HepG2 (cell line): ENCODE measurements around the gene LZTR1. TPM values are rescaled to one million over a fixed set of nuclear protein-coding genes. Genes with fewer than 3 reads are reported as not detected.

Experiments used
- GATAD2A ChIP-seq: IDR thresholded peaks from 2 replicates; pipeline ENCODE4 v1.6.1; 2016
- HNRNPLL ChIP-seq: fragments of 200-400 bp; formaldehyde crosslinking; IDR thresholded peaks from 2 replicates; pipeline ENCODE4 v1.6.1; 2017; ENCODE audit warnings: mild to moderate bottlenecking, low read depth, low read length; ENCODE audit not compliant: poor library complexity, severe bottlenecking
- KAT8 ChIP-seq: IDR thresholded peaks from 2 replicates; pipeline ENCODE4 v1.6.1; 2016; ENCODE audit warnings: missing genetic modification reagents, missing compliant biosample characterization
- KLF15 ChIP-seq: sonication (generic); formaldehyde crosslinking; IDR thresholded peaks from 2 replicates; pipeline ENCODE4 v1.8.1; 2023; ENCODE audit warnings: borderline replicate concordance, mild to moderate bottlenecking, inconsistent platforms, missing genetic modification reagents, mixed read lengths
- KLF6 ChIP-seq: IDR thresholded peaks from 2 replicates; pipeline ENCODE4 v1.8.0; 2016; ENCODE audit warnings: missing biosample characterization, missing genetic modification reagents
- NR2F6 ChIP-seq, 2 experiments: IDR thresholded peaks; 2 replicates each; pipeline ENCODE4 v1.6.1; 2016; ENCODE audit warnings: antibody characterized with exemption in 1 of 2, mild to moderate bottlenecking in 1 of 2
- PHF21A ChIP-seq: sonication (generic); formaldehyde crosslinking; IDR thresholded peaks from 2 replicates; pipeline ENCODE4 v1.5.0; 2020; ENCODE audit warnings: mild to moderate bottlenecking, missing genetic modification reagents
- RBFOX2 ChIP-seq: fragments of 200-400 bp; formaldehyde crosslinking; IDR thresholded peaks from 2 replicates; pipeline ENCODE4 v1.6.1; 2017; ENCODE audit warnings: low read depth, mild to moderate bottlenecking, low read length
- SETDB1 ChIP-seq: sonication (generic); formaldehyde crosslinking; IDR thresholded peaks from 2 replicates; pipeline ENCODE4 v1.5.1; 2020; ENCODE audit warnings: missing genetic modification reagents, mild to moderate bottlenecking, borderline replicate concordance
- SOX6 ChIP-seq, 2 experiments: fragments of 450-650 bp in 1 of 2; sonication (generic) in 1 of 2; formaldehyde crosslinking in 1 of 2; IDR thresholded peaks; 2 replicates each; pipeline versions ENCODE4 v1.4.0 to v1.6.1; 2017 to 2020; ENCODE audit warnings: antibody characterized with exemption in 1 of 2, mild to moderate bottlenecking in 1 of 2, missing genetic modification reagents in 1 of 2
- SP5 ChIP-seq: IDR thresholded peaks from 2 replicates; pipeline ENCODE4 v1.6.1; 2016; ENCODE audit warnings: low read depth, borderline replicate concordance
- ZC3H13 ChIP-seq: sonication (generic); formaldehyde crosslinking; IDR thresholded peaks from 2 replicates; pipeline ENCODE4 v1.8.1; 2023; ENCODE audit warnings: mild to moderate bottlenecking, missing genetic modification reagents, moderate library complexity
- ZFY ChIP-seq: sonication (generic); formaldehyde crosslinking; IDR thresholded peaks from 2 replicates; pipeline ENCODE4 v1.4.0; 2020; ENCODE audit warnings: missing genetic modification reagents
- ZMAT3 ChIP-seq: sonication (generic); formaldehyde crosslinking; conservative IDR thresholded peaks from 2 replicates; pipeline ENCODE4 v1.7.0; 2021; ENCODE audit warnings: missing genetic modification reagents
- ZNF143 ChIP-seq: sonication (generic); formaldehyde crosslinking; IDR thresholded peaks from 2 replicates; pipeline ENCODE4 v1.4.0; 2020; ENCODE audit warnings: missing genetic modification reagents
- ZNF34 ChIP-seq: sonication (generic); formaldehyde crosslinking; IDR thresholded peaks from 2 replicates; pipeline ENCODE4 v1.4.0; 2020; ENCODE audit warnings: mild to moderate bottlenecking, missing genetic modification reagents, borderline replicate concordance
- ZNF468 ChIP-seq: sonication (generic); formaldehyde crosslinking; IDR thresholded peaks from 2 replicates; pipeline ENCODE4 v1.8.0; 2022; ENCODE audit warnings: mild to moderate bottlenecking, moderate library complexity, missing genetic modification reagents
- ZNF543 ChIP-seq: sonication (generic); formaldehyde crosslinking; IDR thresholded peaks from 2 replicates; pipeline ENCODE4 v1.4.0; 2020; ENCODE audit warnings: mild to moderate bottlenecking, missing genetic modification reagents
- ZNF616 ChIP-seq: sonication (generic); formaldehyde crosslinking; IDR thresholded peaks from 2 replicates; pipeline ENCODE4 v1.5.0; 2020; ENCODE audit warnings: low read depth, mild to moderate bottlenecking, missing genetic modification reagents
- ZNF747 ChIP-seq: sonication (generic); formaldehyde crosslinking; IDR thresholded peaks from 2 replicates; pipeline ENCODE4 v1.8.1; 2023; ENCODE audit warnings: missing genetic modification reagents, mild to moderate bottlenecking, borderline replicate concordance
- ZNF792 ChIP-seq: IDR thresholded peaks from 2 replicates; pipeline ENCODE4 v1.6.1; 2016
- polyA plus RNA-seq, 8 experiments: library from polyadenylated mRNA; depleted of rRNA in 3 of 8; stranded (reverse) in 7 of 8; unstranded in 1 of 8; fragments of >200 nt; fragmentation: Illumina TruSeq in 4 of 8; extraction: Trizol in 4 of 8; gene quantifications; 2 replicates each; pipeline versions ENCODE4 v1.2.1 to v1.2.3, GENCODE V29; 2011 to 2016; ENCODE audit warnings: low read depth in 4 of 8, missing spikeins in 1 of 8, mixed read lengths in 1 of 8; ENCODE audit not compliant: insufficient read depth in 1 of 8
- total RNA-seq, 5 experiments: library from RNA; depleted of rRNA; stranded (reverse); fragments of >200 nt; fragmentation: Illumina TruSeq; extraction: Trizol; gene quantifications; 2 replicates each; pipeline ENCODE4 v1.2.3, GENCODE V29; 2016; ENCODE audit warnings: low read depth in 1 of 5
- TF ChIP-seq, protein P1 (sequence below): sonication (generic); formaldehyde crosslinking; IDR thresholded peaks from 2 replicates; pipeline ENCODE4 v1.9.0; 2022; ENCODE audit warnings: low read depth, missing genetic modification reagents
- TF ChIP-seq, protein P2 (sequence below): sonication (generic); formaldehyde crosslinking; IDR thresholded peaks from 2 replicates; pipeline ENCODE4 v1.5.0; 2020; ENCODE audit warnings: missing genetic modification reagents
- TF ChIP-seq, protein P3 (sequence below): sonication (generic); formaldehyde crosslinking; IDR thresholded peaks from 2 replicates; pipeline ENCODE4 v1.4.0; 2020; ENCODE audit warnings: missing genetic modification reagents, borderline replicate concordance
- TF ChIP-seq, protein P4 (sequence below): fragments of 450-650 bp; IDR thresholded peaks from 2 replicates; pipeline ENCODE4 v1.6.1; 2016

LZTR1 gene
- total and polyA plus RNA-seq, 2 of the 13 experiments (the other 11 are each of a cell fraction or from before 2014, with no cell fraction given), result 21.8 to 22.4 TPM

DNA sequence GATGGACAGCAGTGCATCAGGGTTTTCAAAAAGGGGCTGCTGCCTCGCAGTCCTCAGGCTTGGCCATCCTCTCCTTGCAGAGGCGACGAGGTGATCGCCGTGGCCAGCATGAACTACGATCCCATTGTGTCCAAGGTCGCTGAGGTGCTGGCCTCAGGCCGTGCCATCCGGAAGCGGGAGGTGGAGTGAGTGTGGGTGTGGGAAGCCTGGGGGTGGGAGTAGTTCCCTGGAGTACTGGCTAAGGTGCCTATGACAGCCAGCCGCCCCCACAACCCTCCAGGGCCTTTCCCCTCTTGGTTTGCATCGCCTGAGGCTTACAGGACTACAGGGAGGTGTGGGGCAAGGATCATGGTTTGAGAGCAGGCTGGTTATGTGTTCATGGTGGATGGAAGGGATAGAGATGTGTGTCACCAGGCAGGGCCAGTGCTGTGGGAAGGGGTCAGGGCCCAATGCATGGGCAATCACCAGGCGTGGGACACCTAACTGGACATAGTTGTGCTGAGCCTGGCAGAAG lies 2.1 kb upstream of the LZTR1 start (continued):
- TF ChIP-seq, protein P1, sequence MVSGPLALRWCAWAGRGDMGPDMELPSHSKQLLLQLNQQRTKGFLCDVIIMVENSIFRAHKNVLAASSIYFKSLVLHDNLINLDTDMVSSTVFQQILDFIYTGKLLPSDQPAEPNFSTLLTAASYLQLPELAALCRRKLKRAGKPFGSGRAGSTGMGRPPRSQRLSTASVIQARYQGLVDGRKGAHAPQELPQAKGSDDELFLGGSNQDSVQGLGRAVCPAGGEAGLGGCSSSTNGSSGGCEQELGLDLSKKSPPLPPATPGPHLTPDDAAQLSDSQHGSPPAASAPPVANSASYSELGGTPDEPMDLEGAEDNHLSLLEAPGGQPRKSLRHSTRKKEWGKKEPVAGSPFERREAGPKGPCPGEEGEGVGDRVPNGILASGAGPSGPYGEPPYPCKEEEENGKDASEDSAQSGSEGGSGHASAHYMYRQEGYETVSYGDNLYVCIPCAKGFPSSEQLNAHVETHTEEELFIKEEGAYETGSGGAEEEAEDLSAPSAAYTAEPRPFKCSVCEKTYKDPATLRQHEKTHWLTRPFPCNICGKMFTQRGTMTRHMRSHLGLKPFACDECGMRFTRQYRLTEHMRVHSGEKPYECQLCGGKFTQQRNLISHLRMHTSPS (CRISPR knock-in tag), result peak; percentile 87
- TF ChIP-seq ZNF747, result 0 out of 2 replicates have a peak, but pooled peaks have one; percentile 33
- TF ChIP-seq GATAD2A (CRISPR knock-in tag), result peak; percentile 79
- TF ChIP-seq ZNF468 (CRISPR knock-in tag), result no peak
- TF ChIP-seq HNRNPLL, result no peak
- TF ChIP-seq, protein P2, sequence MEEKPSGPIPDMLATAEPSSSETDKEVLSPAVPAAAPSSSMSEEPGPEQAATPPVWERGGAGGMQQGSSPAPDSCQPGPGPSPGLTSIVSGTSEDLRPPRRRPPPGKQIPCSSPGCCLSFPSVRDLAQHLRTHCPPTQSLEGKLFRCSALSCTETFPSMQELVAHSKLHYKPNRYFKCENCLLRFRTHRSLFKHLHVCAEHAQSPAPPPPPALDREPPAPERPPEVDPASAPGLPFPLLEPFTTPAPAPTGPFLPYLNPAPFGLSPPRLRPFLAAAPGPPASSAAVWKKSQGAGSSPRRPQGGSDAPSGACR (CRISPR knock-in tag), result peak; percentile 91
- no peak for TF ChIP-seq ZNF34 (CRISPR knock-in tag)
- TF ChIP-seq KLF6, result peak; percentile 30; the same call in 1 of the 2 replicates
- TF ChIP-seq ZNF143 (CRISPR knock-in tag), result peak; percentile 57; the same call in 1 of the 2 replicates
- TF ChIP-seq PHF21A, result no peak
- no peak for TF ChIP-seq ZC3H13 (CRISPR knock-in tag)
- TF ChIP-seq ZNF543, result no peak
- no peak for TF ChIP-seq SOX6 (IDR thresholded peaks at IDR 0.05)
- peak; percentile 74 for TF ChIP-seq SOX6 (CRISPR knock-in tag; IDR thresholded peaks at IDR 0.05)
- TF ChIP-seq ZMAT3, result no peak
- TF ChIP-seq KLF15, result no peak
- TF ChIP-seq ZFY (CRISPR knock-in tag), result peak; percentile 64; the same call in 1 of the 2 replicates
- TF ChIP-seq, protein P3, sequence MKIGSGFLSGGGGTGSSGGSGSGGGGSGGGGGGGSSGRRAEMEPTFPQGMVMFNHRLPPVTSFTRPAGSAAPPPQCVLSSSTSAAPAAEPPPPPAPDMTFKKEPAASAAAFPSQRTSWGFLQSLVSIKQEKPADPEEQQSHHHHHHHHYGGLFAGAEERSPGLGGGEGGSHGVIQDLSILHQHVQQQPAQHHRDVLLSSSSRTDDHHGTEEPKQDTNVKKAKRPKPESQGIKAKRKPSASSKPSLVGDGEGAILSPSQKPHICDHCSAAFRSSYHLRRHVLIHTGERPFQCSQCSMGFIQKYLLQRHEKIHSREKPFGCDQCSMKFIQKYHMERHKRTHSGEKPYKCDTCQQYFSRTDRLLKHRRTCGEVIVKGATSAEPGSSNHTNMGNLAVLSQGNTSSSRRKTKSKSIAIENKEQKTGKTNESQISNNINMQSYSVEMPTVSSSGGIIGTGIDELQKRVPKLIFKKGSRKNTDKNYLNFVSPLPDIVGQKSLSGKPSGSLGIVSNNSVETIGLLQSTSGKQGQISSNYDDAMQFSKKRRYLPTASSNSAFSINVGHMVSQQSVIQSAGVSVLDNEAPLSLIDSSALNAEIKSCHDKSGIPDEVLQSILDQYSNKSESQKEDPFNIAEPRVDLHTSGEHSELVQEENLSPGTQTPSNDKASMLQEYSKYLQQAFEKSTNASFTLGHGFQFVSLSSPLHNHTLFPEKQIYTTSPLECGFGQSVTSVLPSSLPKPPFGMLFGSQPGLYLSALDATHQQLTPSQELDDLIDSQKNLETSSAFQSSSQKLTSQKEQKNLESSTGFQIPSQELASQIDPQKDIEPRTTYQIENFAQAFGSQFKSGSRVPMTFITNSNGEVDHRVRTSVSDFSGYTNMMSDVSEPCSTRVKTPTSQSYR (CRISPR knock-in tag), result peak; percentile 76
- peak; percentile 44; the same call in 1 of the 2 replicates for TF ChIP-seq NR2F6 (IDR thresholded peaks at IDR 0.05)
- TF ChIP-seq NR2F6 (CRISPR knock-in tag; IDR thresholded peaks at IDR 0.05), result peak; percentile 77
- TF ChIP-seq SP5 (CRISPR knock-in tag), result peak; percentile 74
- peak; percentile 77; the same call in 1 of the 2 replicates for TF ChIP-seq ZNF792 (CRISPR knock-in tag)
- peak; percentile 53 for TF ChIP-seq RBFOX2
- peak; percentile 74 for TF ChIP-seq KAT8
- TF ChIP-seq, protein P4, sequence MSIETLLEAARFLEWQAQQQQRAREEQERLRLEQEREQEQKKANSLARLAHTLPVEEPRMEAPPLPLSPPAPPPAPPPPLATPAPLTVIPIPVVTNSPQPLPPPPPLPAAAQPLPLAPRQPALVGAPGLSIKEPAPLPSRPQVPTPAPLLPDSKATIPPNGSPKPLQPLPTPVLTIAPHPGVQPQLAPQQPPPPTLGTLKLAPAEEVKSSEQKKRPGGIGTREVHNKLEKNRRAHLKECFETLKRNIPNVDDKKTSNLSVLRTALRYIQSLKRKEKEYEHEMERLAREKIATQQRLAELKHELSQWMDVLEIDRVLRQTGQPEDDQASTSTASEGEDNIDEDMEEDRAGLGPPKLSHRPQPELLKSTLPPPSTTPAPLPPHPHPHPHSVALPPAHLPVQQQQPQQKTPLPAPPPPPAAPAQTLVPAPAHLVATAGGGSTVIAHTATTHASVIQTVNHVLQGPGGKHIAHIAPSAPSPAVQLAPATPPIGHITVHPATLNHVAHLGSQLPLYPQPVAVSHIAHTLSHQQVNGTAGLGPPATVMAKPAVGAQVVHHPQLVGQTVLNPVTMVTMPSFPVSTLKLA, result no peak
- TF ChIP-seq ZNF616, result 0 out of 2 replicates have a peak, but pooled peaks have one; percentile 65
- no peak for TF ChIP-seq SETDB1 (CRISPR knock-in tag)
